Activated CD4-positive, alpha-beta T cell treated with anti-CD3 and anti-CD28 coated beads, Interleukin-2, amount 50 U/mL, for 16 hours (primary cell): Measurements from ENCODE around the gene ERCC6L2.
A peak's percentile ranks its signal among the peaks of the same experiment; 100 is the strongest.

Experiments used
- DNase-seq: peaks from one replicate; pipeline ENCODE4 v3.0.0-alpha.2; 2020

ERCC6L2 gene

DNA sequence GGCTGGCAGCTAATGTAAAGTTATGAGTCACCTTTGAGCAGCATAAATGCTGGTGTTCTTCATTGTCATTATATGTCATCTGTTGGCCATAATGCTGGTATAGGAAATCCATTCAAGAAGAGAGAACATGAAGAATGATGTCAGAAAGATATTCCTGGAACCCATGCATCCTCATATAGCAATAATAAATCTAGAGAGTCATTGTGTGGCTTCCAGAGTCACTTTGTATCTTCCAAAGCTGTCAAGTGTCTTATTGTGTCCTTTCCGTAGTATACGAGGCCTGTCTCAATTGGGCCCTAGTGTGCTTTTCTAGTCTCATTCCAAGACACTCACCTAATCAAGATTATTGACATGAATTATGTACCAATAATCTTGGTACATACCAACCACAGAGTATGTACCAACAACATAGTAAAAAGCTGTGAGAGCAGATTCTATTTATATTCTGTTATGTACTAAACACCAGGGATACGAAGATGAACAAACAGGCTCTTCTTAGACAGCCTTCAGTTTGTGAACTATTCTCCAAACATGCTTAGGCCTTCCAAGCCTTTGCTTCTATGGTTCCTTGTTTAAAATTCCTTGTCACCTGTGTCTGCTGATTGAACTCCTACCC lies 110.1 kb downstream of the ERCC6L2 start:
- DNase-seq: no peak

DNA sequence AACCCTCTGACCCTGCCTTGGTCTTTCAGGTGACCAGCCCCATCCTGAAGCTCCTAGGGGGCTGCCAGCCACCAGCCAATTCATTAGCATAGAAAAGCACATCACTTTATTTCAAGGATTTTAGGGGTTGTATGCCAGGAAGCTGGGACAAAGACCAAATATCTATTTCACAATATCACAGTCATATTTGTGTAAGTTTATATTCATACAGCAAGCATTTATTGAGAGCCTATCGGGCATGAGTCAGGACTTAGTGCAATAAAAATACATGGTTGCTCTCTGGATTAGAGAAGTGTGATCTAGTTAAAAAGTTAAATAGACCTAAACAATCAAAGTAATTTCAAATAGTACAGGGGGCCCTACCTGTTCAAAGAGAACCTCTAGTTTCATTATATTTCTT lies 113.8 kb downstream of the ERCC6L2 start:
- no peak for DNase-seq

DNA sequence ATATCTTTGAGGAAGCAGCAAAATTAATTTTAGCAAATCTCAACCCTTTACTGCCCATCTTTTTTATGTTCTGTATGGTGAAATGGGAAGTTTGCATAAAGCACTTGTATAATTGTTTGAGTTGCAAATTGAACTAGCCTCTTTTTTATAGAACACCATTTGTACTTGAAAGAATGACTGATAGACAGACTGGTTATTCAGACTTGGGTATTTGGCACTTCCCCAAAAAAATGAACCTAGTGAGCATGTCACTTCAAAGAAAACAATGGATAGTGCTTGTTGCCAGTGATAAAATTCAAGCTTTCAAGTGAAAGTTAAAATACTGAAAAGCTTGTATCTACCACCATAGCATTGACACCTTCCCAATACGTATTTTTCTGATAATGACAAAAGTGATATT lies 115.8 kb downstream of the ERCC6L2 start:
- no peak for DNase-seq

DNA sequence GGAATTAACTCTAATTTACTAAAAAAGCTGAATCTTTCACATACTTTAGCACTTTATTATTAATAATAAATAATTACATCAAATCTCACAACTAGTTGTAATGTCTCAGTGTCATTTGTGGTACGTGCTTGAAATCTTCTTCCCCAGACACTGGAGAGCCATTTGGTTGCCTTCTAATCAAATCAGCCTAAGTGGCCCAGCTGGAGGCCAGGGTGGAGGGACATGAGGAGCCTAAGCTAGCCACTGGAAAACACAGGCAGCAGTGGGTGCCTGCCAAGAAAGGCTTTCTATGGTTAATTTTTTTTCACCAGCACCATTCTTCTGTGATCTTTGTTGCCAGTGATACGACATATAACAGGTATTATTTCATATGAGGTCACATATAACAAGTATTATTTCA lies 117.0 kb downstream of the ERCC6L2 start:
- DNase-seq: no peak

DNA sequence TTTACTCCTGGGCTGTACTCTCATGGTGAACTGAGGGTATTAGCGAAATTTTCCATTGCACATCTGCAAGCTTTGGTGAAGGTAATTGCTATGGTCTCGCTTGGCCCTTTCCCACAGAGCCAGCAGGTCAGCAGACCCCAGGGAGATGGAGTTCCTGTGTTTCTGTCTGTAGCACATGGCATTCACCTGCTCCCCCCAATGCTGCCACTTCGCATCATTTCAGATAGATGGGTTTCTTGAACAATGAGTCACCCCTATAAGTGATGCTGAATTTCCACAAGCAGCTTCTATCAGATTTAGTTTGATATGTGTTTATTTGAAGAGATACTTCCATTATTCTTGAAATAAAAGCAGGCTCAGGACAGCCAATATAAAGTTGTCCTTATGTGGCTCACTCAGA lies 117.8 kb downstream of the ERCC6L2 start:
- DNase-seq: no peak

DNA sequence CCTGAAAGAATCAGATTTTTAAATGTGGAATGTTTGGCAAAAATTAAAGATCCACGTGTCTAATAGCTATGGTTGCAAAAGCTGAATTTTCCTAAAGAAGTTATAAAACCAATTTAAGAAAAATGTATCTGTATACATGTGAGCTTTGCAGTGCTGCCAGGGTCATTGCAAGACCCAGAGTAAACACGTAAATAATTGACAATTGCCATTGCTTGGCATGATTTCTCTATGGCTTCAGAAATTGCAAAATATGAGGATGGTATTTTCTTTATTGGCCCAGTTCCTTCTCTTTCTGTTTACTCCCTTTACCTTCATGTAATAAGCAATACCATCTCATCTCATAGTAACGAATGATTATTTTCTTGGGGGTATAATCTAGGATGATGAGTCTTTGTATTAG lies 123.9 kb downstream of the ERCC6L2 start:
- DNase-seq: no peak

DNA sequence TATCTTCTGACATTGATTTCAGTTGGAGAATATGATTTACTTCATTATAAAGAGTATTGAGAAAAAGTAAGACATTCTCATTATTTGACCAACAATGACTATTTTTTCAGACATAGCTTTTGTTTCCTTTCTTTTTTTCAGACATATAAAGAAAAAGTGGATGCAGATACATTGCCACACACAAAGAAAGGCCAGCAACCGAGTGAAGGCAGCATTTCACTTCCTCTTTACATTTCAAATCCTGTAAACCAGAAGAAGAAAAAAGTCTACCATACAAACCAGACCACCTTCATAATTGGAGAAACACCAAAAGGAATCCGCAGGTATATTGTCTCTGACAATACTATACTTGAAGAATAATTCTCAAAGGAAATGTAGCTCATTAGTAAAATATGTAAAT lies 128.9 kb downstream of the ERCC6L2 start:
- DNase-seq: no peak

DNA sequence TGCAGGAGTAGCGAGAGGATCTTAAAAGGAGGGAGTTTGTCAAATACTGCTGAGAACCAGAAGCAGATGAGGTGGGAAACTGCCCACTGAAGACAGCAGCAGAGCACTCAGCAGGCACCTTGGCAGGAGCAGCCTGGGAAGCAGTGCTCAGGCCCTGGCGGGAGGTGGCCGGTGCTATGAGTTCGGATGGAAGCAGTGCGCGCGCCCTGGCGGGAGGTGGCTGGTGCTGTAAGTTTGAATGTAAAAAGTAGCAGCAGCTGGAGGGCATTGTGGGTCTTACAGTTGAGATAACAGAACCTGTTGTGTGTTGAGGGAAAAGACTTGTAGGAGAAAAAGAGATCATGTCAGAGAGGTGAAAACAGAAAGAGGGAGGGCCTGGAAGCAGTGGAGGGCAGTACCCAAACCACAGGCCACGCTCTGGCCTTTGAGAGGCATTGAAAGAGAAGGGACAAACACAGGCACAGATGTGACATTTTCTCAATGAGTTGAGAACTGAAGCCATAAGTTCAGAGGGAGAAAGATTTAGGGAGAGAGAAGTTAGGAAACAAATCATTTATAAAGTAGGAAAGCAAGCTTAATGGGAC lies 130.9 kb downstream of the ERCC6L2 start:
- no peak for DNase-seq

DNA sequence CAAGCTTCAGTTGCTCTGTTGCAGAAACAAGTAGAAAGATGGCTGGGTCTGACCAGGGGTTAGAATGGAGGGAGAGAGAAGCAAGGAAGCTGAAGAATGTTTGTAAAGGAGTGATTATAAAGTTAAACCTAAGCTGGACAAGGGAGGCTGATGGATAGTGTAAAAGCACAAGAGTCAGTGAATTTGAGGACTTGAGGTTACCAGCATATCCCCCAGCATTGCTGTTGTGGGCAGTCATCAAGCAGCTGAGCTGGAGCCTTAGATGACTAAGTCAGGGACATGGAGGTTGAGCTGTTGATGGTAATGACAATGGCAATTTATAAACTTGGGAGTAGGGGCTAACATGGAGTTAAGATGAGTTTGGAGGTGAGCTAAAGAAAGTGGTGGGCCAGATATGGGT lies 131.5 kb downstream of the ERCC6L2 start:
- DNase-seq: no peak

DNA sequence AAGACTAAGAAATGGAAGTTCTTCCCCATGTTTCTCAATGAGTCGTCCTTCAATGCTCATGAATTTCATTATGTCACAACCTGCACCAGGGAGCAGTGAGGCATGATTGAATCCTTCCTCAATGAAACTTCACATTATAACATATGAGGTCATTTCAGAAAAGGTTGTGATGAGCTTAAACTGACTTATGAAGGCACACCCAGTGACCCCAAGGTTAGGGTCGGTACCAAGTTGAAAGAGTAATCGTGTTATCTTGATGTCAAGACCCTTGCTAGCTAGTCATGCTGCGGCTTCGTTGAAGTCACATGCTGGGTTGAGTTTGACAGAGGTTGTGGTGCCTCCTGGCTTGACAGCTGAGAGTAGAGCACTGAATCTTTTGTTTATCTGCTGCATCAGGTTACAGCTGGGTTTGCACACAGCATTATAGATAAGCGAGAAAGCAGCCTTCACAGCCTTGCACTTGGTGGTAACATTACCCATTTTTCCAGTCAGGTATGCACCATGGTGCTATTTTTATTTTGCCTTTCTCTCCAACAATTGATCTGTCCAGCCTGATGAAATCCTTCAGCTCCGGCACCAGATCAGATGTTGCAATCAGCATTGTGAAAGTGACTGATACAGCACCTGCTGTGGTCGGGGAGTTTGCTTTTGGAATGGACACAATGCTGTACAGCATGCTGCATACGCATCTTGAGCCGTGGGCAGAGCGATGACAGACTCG lies 133.2 kb downstream of the ERCC6L2 start:
- DNase-seq: no peak

DNA sequence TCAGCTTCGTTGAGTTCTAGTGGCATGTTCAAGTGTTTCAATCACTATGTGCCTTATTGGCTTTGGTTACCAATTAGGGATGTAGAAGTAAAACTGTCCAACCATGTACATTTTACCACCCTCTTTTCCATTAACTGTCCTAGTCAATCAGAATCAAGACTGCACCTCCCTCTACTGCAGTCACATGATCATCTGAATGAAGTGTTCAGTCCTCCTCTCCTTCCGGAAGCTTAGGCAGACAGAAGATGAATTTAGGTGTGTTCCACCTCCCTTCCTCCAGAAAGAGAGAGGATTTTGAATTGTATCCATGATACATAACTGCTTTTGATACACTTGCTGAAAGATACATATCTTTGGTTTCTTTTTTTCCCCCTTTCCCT lies 133.7 kb downstream of the ERCC6L2 start:
- DNase-seq: no peak

DNA sequence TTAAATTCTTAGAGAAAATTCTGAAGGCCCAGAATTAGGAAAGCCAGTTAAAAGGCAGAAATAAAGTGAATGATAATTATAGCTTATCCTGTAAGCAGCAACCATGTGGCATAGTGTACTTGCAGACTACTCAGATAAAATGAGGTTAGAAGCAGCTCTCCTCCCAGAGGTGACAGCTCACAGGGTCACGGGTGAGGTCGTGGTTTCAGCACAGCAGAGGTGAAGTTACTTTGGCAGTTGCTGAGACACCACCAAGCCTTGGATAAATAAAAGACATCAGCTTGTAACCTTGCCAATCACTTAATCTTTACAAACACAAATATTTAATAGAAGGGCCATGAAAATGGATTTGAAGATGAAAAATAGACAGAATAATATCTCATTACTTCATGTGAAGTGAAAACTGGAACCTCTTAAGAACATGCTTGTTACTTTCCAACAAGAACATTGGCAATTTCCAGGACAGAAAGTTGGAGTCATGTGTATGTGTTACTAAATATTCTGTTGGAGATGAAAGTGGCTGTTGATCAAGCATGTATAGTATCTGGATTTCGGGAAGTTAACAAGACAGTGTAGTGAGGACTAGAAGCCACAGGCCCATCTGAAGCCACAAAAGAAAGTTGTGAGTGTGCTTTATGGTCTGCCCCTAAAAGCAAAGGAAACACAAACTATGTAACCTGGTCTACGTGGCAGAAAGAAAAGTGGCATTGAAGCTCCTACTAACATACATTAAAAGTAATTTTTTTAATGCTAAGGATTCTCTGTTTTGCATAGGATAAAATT lies 134.4 kb downstream of the ERCC6L2 start:
- peak; percentile 58 for DNase-seq

DNA sequence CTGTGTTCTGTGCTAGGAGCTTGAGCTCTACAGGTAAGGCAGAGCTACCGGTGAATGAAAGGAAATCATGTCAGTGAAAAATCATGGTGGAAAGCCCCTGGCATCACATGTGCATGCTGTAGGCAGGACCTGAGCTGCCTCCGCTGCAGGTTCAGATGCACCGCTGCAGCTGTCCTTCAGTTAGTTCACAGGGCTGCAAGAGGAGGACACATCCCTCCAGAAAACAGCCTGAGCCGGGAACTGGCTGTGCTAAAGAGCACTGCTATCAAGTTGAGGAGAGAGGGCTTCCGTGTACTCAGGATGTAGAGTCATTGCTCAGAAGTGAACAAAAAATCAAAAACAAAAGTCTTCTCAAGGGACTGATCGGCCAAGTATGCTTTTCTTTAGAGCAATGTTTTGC lies 138.6 kb downstream of the ERCC6L2 start:
- peak; percentile 50 for DNase-seq

DNA sequence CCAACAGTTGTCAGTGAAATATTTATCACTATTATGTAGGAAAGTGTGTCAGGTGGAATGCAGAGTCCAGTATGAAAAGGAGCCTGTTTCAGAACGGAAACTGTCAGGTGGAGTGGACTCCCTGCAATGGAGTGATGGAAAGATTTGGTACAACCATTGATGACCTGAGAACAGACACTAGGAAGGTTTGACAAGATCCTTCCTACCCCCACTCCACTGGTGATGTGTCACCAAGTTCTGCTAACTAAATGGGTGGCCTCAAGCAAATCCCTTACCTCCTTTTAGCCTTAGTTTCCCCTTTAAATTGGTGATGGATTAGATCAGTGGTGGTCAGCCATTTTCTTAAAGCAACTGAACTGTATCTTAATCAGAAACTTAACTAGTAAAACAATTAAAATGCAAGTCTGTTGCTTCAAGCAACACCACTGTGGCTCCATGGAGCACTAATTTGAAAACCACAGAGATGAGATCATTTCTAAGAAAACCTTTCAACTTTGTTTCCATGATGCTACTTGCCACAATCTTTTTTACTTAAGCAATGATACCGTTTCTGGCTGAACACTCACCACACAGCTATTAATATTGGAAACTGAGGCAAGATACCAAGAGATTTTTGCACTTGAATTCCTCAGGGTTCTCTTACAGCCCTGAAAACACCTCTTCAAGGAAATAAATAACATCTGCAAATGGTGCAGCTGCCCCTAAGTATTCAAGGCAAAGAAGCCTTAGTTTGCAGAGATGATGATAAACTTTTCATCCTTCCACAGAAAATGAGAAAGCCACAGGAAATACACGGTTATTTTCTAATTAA lies 140.6 kb downstream of the ERCC6L2 start:
- peak; percentile 82 for DNase-seq
